Measurements from ENCODE around the gene RAD51B. TPM values are rescaled to one million over a fixed set of nuclear protein-coding genes. Genes with fewer than 3 reads are reported as not detected.
A peak's percentile ranks its signal among the peaks of the same experiment; 100 is the strongest.

The RAD51B gene
- total and polyA plus RNA-seq, 5 donors = 0.88 to 5.3 (median 3.3) TPM

DNA sequence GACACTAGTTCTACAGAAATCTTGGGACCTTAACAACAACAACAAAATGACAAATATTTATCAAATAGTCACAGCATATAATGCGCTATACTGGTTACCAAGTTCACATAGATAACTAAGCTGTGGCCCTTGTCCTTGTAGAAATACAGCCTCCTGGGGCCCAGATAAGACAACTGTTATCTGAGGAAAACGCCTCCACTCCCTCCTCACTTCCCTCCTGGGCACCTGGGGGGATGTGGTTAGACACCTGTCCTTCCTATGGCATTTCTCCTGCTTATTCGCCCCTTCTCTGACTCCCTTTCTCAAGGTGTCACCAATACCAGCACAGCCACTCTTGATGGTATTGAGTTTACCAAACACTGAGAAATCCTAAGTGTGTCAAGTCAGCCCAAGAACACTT, 419.4 kb downstream of the RAD51B start:
- intact Hi-C loops (cut with DNase I) = loop anchor here in 1 of 4 donors (10.0 kb wide), 1 partner anchor 154 kb away; no protein-coding TSS in a partner anchor

GRCh38 chr14:68239988-68240771, 420.6 kb downstream of the RAD51B start:
- intact Hi-C loops (cut with DNase I) = loop anchor here in 3 of 4 donors (5.0 to 10.0 kb wide), 4 partner anchors 155 to 425 kb away; no protein-coding TSS in a partner anchor
- Histone ChIP-seq H3K27ac (ENCODE audit: low read length) (no peak overlapping the region), H3K27me3 (ENCODE audit: control insufficient read depth, insufficient read depth) (no peaks in the 10 kb centered on the region), H3K9me3 (ENCODE audit: control insufficient read depth, low read length) (no peaks in the 10 kb centered on the region), H3K4me3 (ENCODE audit: low read length) (no peak overlapping the region), H3K4me1 (ENCODE audit: control insufficient read depth, insufficient read depth, low read length) (peaks cover 7% of the 10 kb centered on the region)
- 52% methylated on average over 9 of the region's 9 CpGs for whole genome bisulfite sequencing
- no peak for DNase-seq
- ATAC-seq = peak in 1 of 2 donors; percentile 54

More for the DNA sequence above, 419.4 kb downstream of the RAD51B start:
- Histone ChIP-seq H3K4me3 (ENCODE audit: low read length) (no peak overlapping the region), H3K27ac (ENCODE audit: low read length) (no peak overlapping the region), H3K4me1 (ENCODE audit: control insufficient read depth, insufficient read depth, low read length) (peaks cover 6% of the 10 kb centered on the region), H3K27me3 (ENCODE audit: control insufficient read depth, insufficient read depth) (no peaks in the 10 kb centered on the region), H3K9me3 (ENCODE audit: control insufficient read depth, low read length) (no peaks in the 10 kb centered on the region)
- 83% methylated on average over 3 of the region's 3 CpGs for WGBS
- no peak for DNase-seq
- no peak for ATAC-seq

DNA sequence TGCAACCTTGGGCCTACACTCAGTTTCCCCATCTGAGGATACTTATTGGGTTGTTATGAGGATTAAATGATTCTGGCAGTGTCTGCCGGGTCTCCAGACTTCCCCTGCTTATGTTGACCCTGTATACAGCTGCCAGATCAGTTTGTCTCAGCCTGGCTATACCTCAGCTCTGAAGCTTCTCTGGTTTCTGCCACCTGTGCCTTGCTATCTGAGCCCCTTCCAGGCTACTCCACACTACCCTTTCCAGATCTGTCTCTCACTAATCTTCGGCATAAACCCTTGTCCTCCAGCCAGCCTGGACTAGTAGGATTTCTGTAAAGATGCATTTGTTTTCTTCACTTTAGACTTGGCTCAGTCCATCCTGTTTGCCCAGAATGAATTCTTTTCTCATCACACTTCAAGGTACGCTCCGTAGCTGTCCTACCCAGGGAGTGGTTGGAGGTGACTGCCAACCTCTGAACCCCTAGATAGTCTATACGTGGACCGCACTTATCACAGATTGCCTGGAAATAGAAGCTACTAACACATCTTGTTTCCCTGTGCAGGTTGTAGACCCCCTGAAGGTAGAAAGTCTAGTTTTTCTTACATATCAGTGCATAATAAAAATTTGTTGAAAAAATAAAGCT, 422.4 kb downstream of the RAD51B start:
- 85% methylated on average over 6 of the region's 6 CpGs for WGBS
- Histone ChIP-seq H3K9me3 (ENCODE audit: control insufficient read depth, low read length) (no peaks in the 10 kb centered on the region), H3K4me3 (ENCODE audit: low read length) (no peak overlapping the region), H3K4me1 (ENCODE audit: control insufficient read depth, insufficient read depth, low read length) (peaks cover 15% of the 10 kb centered on the region), H3K27ac (ENCODE audit: low read length) (no peak overlapping the region), H3K27me3 (ENCODE audit: control insufficient read depth, insufficient read depth) (no peaks in the 10 kb centered on the region)
- ATAC-seq (no peak), DNase-seq (no peak)
- intact Hi-C loops (cut with DNase I) = loop anchor here in 3 of 4 donors (5.0 to 10.0 kb wide), 3 partner anchors 297 to 423 kb away; no protein-coding TSS in a partner anchor

DNA sequence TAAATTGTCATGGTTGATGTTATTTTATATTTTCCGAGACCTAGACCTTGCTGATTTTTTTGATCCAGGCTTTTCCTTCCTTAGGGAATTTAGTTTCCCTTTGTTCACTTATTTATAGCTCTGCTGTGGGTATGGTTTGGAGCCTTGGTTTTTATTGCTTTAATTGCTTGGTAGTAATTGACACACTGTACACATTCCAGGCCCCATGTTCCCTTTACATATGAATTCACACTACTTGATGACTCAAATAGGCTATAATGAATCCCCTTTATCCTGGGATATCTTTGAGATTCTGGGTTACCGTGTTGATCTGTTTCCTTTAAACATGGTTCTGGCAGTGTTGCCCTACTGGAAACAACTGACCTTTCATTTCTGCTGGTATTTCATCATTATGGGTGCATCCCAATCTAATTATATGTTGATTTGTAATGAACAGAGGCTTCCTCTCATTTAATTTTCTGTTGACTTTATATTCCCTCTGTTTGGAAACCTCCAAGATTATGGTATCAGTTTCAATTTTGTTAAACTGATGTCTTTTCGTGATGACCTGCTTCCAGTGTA, 424.0 kb downstream of the RAD51B start:
- no peak for DNase-seq
- intact Hi-C loops (cut with DNase I) = loop anchor here in 3 of 4 donors (5.0 to 10.0 kb wide), 3 partner anchors 299 to 421 kb away; no protein-coding TSS in a partner anchor
- no peaks in the 10 kb centered on the region for H3K27me3 ChIP-seq (ENCODE audit: control insufficient read depth, insufficient read depth)
- no peak for ATAC-seq
- H3K4me1 ChIP-seq (ENCODE audit: control insufficient read depth, insufficient read depth, low read length) = peaks cover 15% of the 10 kb centered on the region
- no peak overlapping the region for H3K27ac ChIP-seq (ENCODE audit: low read length)
- H3K4me3 ChIP-seq (ENCODE audit: low read length) = no peak overlapping the region
- H3K9me3 ChIP-seq (ENCODE audit: control insufficient read depth, low read length) = no peaks in the 10 kb centered on the region
- 46% methylated on average over 3 of the region's 3 CpGs for WGBS

- Histone ChIP-seq H3K27me3 (ENCODE audit: control insufficient read depth, insufficient read depth) (no peaks in the 10 kb centered on the region), H3K9me3 (ENCODE audit: control insufficient read depth, low read length) (no peaks in the 10 kb centered on the region), H3K4me3 (ENCODE audit: low read length) (no peak overlapping the region), H3K4me1 (ENCODE audit: control insufficient read depth, insufficient read depth, low read length) (peaks cover 19% of the 10 kb centered on the region), H3K27ac (ENCODE audit: low read length) (peak overlapping the region; percentile 5)
- intact Hi-C loops (cut with DNase I) = loop anchor here in 3 of 4 donors (5.0 to 10.0 kb wide), 3 partner anchors 300 to 420 kb away; no protein-coding TSS in a partner anchor
- 35% methylated on average over 4 of the region's 4 CpGs for WGBS
- DNase-seq (no peak), ATAC-seq (peak in 1 of 2 donors; percentile 57)
These were observed 424.8 kb downstream of the RAD51B start for GRCh38 chr14:68244262-68244980.

DNA sequence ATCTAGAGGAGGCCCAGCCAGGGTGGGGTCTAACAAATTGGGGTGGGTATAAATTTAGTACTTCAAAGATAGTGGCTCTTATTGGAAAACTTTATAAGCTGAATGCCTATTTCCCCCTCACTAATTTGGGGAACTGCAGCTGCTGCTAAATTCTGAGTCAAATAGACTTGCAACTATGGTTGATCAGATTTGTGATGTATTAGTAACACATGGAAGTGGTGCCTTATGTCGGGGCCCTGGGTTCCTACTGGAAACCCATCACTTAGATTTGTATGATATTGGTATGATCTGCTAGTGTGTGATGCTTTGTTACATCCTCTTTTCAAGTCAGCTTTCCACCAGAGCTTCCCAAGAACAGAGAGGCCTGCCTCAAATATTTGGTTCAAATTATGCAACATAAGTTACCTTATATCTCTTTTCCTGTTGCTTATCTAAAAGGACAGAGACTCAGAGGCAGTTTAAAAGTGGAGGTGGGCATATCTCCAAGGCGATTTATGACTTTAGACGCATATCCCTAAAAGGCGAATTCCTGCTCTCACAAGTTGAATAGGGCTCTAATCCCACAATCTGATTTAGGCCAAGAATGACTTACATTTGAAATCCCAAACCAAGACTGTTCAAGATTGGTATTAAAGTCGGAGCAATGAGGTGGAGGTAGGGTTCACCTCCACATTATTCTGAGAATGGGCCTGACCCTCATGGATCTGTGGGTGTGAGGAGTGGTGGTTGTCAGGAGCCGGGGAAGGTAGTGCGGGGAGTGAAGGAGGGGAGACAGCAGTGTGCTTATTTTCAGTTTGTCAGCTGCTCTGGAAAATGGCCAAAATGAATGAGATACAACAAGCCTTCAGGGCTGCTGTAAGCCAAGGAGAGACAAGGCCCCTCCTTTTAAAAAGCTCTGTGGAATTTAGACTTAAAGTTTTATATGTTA, 425.8 kb downstream of the RAD51B start:
- WGBS = 26% methylated on average over 7 of the region's 7 CpGs
- Histone ChIP-seq H3K4me3 (ENCODE audit: low read length) (no peak overlapping the region), H3K4me1 (ENCODE audit: control insufficient read depth, insufficient read depth, low read length) (peaks cover 19% of the 10 kb centered on the region), H3K27ac (ENCODE audit: low read length) (peak overlapping the region; percentile 92), H3K27me3 (ENCODE audit: control insufficient read depth, insufficient read depth) (no peaks in the 10 kb centered on the region), H3K9me3 (ENCODE audit: control insufficient read depth, low read length) (no peaks in the 10 kb centered on the region)
- peak; percentile 62 to 74 for ATAC-seq
- intact Hi-C loops (cut with DNase I) = loop anchor here (2.0 to 10.0 kb wide), 6 partner anchors 301 to 572 kb away; no protein-coding TSS in a partner anchor
- peak; percentile 20 to 57 (median 38) for DNase-seq

GRCh38 chr14:68246074-68246785, 426.7 kb downstream of the RAD51B start:
- intact Hi-C loops (cut with DNase I) = loop anchor here (2.0 to 10.0 kb wide), 6 partner anchors 301 to 571 kb away; no protein-coding TSS in a partner anchor
- H3K27ac ChIP-seq (ENCODE audit: low read length) = peak overlapping the region; percentile 92
- no peaks in the 10 kb centered on the region for H3K27me3 ChIP-seq (ENCODE audit: control insufficient read depth, insufficient read depth)
- H3K4me3 ChIP-seq (ENCODE audit: low read length) = no peak overlapping the region
- WGBS = 26% methylated on average over 3 of the region's 3 CpGs
- H3K4me1 ChIP-seq (ENCODE audit: control insufficient read depth, insufficient read depth, low read length) = peaks cover 24% of the 10 kb centered on the region
- ATAC-seq (peak; percentile 40 to 62), DNase-seq (peak in 1 of 3 donors; percentile 9)
- no peaks in the 10 kb centered on the region for H3K9me3 ChIP-seq (ENCODE audit: control insufficient read depth, low read length)

- ATAC-seq = peak in 1 of 2 donors; percentile 8
- no peaks in the 10 kb centered on the region for H3K9me3 ChIP-seq (ENCODE audit: control insufficient read depth, low read length)
- H3K27ac ChIP-seq (ENCODE audit: low read length) = peak overlapping the region; percentile 79
- WGBS = 17% methylated on average over 2 of the region's 2 CpGs
- peaks cover 24% of the 10 kb centered on the region for H3K4me1 ChIP-seq (ENCODE audit: control insufficient read depth, insufficient read depth, low read length)
- no peaks in the 10 kb centered on the region for H3K27me3 ChIP-seq (ENCODE audit: control insufficient read depth, insufficient read depth)
- no peak overlapping the region for H3K4me3 ChIP-seq (ENCODE audit: low read length)
- intact Hi-C loops (cut with DNase I) = loop anchor here (2.0 to 10.0 kb wide), 6 partner anchors 302 to 571 kb away; no protein-coding TSS in a partner anchor
- no peak for DNase-seq
These were observed 427.2 kb downstream of the RAD51B start for GRCh38 chr14:68246786-68247105.

DNA sequence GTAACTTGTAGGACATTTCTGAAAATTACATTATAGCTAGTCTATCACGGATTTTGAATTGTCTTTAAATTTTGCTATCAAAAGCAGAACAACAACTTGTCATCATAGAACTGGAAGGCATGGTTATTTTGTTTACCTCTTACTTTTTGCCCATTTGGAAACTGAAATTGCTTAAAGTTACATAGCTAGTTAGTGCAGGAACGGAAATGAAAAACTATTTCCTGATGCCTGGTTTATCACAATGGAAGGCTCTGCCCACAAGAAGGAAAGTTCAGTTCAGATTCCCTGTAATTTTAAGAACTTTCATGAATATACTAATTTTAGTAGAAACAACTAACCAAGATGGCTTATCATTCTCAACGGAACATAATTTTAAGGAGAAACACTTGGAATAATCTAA, 427.7 kb downstream of the RAD51B start:
- no peaks in the 10 kb centered on the region for H3K9me3 ChIP-seq (ENCODE audit: control insufficient read depth, low read length)
- no peaks in the 10 kb centered on the region for H3K27me3 ChIP-seq (ENCODE audit: control insufficient read depth, insufficient read depth)
- WGBS = 29% methylated on average over 3 of the region's 3 CpGs
- DNase-seq (no peak), ATAC-seq (no peak)
- intact Hi-C loops (cut with DNase I) = loop anchor here (2.0 to 10.0 kb wide), 6 partner anchors 302 to 570 kb away; no protein-coding TSS in a partner anchor
- peaks cover 20% of the 10 kb centered on the region for H3K4me1 ChIP-seq (ENCODE audit: control insufficient read depth, insufficient read depth, low read length)
- H3K4me3 ChIP-seq (ENCODE audit: low read length) = no peak overlapping the region
- no peak overlapping the region for H3K27ac ChIP-seq (ENCODE audit: low read length)

All from right cardiac atrium (tissue), 5 donors.